SK-N-MC (cell line): Measurements from ENCODE around the gene GPR157.

Experiments
- EZH2 ChIP-seq: fragments of 200-600 bp; sonication (generic); IDR thresholded peaks from one replicate; pipeline ENCODE4 v1.6.1; 2017; ENCODE audit warnings: antibody characterized with exemption
- FOXP2 ChIP-seq: optimal IDR thresholded peaks from 2 replicates; pipeline ENCODE3; 2011; ENCODE audit warnings: mild to moderate bottlenecking, moderate library complexity; ENCODE audit not compliant: insufficient read depth; ENCODE audit errors: extremely low read length, control extremely low read depth
- POLR2AphosphoS5 ChIP-seq: IDR thresholded peaks from 2 replicates; pipeline ENCODE4 v1.6.1; 2012; ENCODE audit warnings: mild to moderate bottlenecking, low read depth, low read length, borderline replicate concordance

GRCh38 chr1:9161342-9161741 is 32.4 kb upstream of the GPR157 start:
- TF ChIP-seq POLR2AphosphoS5 (no peak), EZH2 (no peak), FOXP2 (no peak)
